GM23248 (cell line): ENCODE measurements around the gene CYP27B1. TPM values are rescaled to one million over a fixed set of nuclear protein-coding genes. Genes with fewer than 3 reads are reported as not detected.

Experiments used
- DNase-seq: peaks from one replicate; pipeline ENCODE4 v3.0.0-alpha.2; 2015
- H2AFZ ChIP-seq: fragments of 200-600 bp; sonication (generic); 2 replicates; pipeline ENCODE4 v1.6.1; 2016; ENCODE audit warnings: antibody characterized with exemption
- H3F3A ChIP-seq: fragments of 200-600 bp; sonication (generic); 2 replicates; pipeline ENCODE4 v1.6.1; 2016; ENCODE audit warnings: mild to moderate bottlenecking, antibody characterized with exemption, mixed run types; ENCODE audit not compliant: insufficient read depth
- H3K27ac ChIP-seq: fragments of 200-600 bp; sonication (generic); 2 replicates; pipeline ENCODE4 v1.5.1; 2016; ENCODE audit warnings: mild to moderate bottlenecking
- H3K27me3 ChIP-seq: fragments of 200-600 bp; sonication (generic); replicated peaks from 2 replicates; pipeline ENCODE4 v1.6.1; 2016; ENCODE audit warnings: mild to moderate bottlenecking; ENCODE audit not compliant: insufficient read depth
- H3K36me3 ChIP-seq: fragments of 200-600 bp; sonication (generic); 2 replicates; pipeline ENCODE4 v1.6.1; 2016; ENCODE audit warnings: low read depth, mild to moderate bottlenecking
- H3K4me1 ChIP-seq: fragments of 200-600 bp; sonication (generic); 2 replicates; pipeline ENCODE4 v1.6.1; 2016; ENCODE audit warnings: mild to moderate bottlenecking; ENCODE audit not compliant: insufficient read depth
- H3K4me2 ChIP-seq: fragments of 200-600 bp; sonication (generic); one replicate; pipeline ENCODE4 v1.6.1; 2016; ENCODE audit warnings: mild to moderate bottlenecking; ENCODE audit not compliant: unreplicated experiment
- H3K4me3 ChIP-seq: fragments of 200-600 bp; sonication (generic); 2 replicates; pipeline ENCODE4 v1.5.1; 2016; ENCODE audit warnings: mild to moderate bottlenecking
- H3K79me2 ChIP-seq: fragments of 200-600 bp; sonication (generic); 2 replicates; pipeline ENCODE4 v1.6.1; 2016; ENCODE audit warnings: mild to moderate bottlenecking; ENCODE audit not compliant: insufficient read depth
- H3K9ac ChIP-seq: fragments of 200-600 bp; sonication (generic); 2 replicates; pipeline ENCODE4 v1.6.1; 2016; ENCODE audit warnings: mild to moderate bottlenecking
- H3K9me2 ChIP-seq: fragments of 200-600 bp; sonication (generic); 2 replicates; pipeline ENCODE4 v1.6.1; 2016; ENCODE audit warnings: mixed run types, mild to moderate bottlenecking, moderate library complexity; ENCODE audit not compliant: insufficient read depth
- H3K9me3 ChIP-seq: fragments of 200-600 bp; sonication (generic); one replicate; pipeline ENCODE4 v1.6.1; 2017; ENCODE audit warnings: low read depth
- H4K20me1 ChIP-seq: fragments of 200-600 bp; sonication (generic); 2 replicates; pipeline ENCODE4 v1.6.0; 2016; ENCODE audit not compliant: insufficient read depth
- EZH2 ChIP-seq: fragments of 200-600 bp; sonication (generic); IDR thresholded peaks from 2 replicates; pipeline ENCODE4 v1.6.1; 2018; ENCODE audit warnings: antibody characterized with exemption, mild to moderate bottlenecking; ENCODE audit not compliant: insufficient read depth, poor library complexity, severe bottlenecking
- EZH2phosphoT487 ChIP-seq: fragments of 200-600 bp; sonication (generic); IDR thresholded peaks from 2 replicates; pipeline ENCODE4 v1.6.1; 2018; ENCODE audit warnings: antibody characterized with exemption, moderate library complexity, mild to moderate bottlenecking, low read depth; ENCODE audit not compliant: insufficient read depth
- WGBS, 2 experiments: methylation state at CpG; one replicate each; pipeline ENCODE4 v1.1.6; 2015 to 2017; ENCODE audit warnings: low lambda C conversion rate in 2 of 2, low coverage in 1 of 2; ENCODE audit errors: missing lambda C conversion rate in 2 of 2; 5-methylcytosine and 5-hydroxymethylcytosine counted together
- in situ Hi-C: fragments of 300-500 bp; cut with MboI; formaldehyde crosslinking; loops from 2 replicates; pipeline ENCODE4 v1.15.0; 2020
- polyA plus RNA-seq: library from polyadenylated mRNA; unstranded; fragments of >200 nt; fragmentation: Nextera tagmentation; extraction: Ambion mirVana; gene quantifications from 2 replicates; pipeline ENCODE4 v1.2.1, GENCODE V29; 2016
- total RNA-seq: library from RNA; depleted of rRNA; stranded (reverse); fragments of >200 nt; shearing (Covaris generic); gene quantifications from 2 replicates; pipeline ENCODE4 v1.2.3, GENCODE V29; 2014

The CYP27B1 gene
- total and polyA plus RNA-seq, 2 experiments from 2014 or later: 0.78 to 0.86 TPM

DNA sequence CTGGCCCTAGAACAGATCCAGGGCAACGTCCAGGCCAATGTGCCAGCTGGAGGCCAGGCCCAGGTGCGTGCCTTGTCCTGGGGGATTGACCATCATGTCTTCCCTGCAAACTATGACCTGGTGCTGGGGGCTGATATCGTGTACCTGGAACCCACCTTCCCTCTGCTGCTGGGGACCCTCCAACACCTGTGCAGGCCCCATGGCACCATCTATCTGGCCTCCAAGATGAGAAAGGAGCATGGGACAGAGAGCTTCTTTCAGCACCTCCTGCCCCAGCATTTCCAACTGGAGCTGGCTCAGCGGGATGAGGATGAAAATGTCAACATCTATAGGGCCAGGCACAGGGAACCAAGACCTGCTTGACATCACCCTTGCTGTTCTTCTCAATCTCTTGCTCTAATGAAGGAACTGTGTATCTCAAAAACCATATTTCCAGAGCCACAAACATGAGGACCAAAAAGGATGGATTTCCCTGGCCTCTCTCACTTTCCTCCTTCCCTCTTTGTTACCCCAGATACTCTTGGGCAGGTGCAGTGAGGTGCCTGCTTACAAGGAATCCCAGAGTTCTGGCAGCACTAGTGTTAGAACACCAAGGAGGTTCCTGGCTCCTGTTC, 13.5 kb upstream of the CYP27B1 start:
- Histone ChIP-seq H3K9ac (no peak overlapping the region), H3K9me2 (no peaks in the 10 kb centered on the region), H3K79me2 (peaks cover 26% of the 10 kb centered on the region), H2AFZ (no peak overlapping the region), H3F3A (peaks cover 17% of the 10 kb centered on the region), H3K4me3 (no peak overlapping the region), H3K36me3 (peaks cover 4% of the 10 kb centered on the region; the same call in 1 of the 2 replicates), H3K9me3 (no peaks in the 10 kb centered on the region), H4K20me1 (no peaks in the 10 kb centered on the region), H3K4me2 (no peak overlapping the region), H3K27ac (no peak overlapping the region), H3K27me3 (no peaks in the 10 kb centered on the region), H3K4me1 (peaks cover 3% of the 10 kb centered on the region; the same call in 1 of the 2 replicates)
- no peak for DNase-seq
- TF ChIP-seq EZH2 (no peak), EZH2phosphoT487 (no peak)
- in situ Hi-C loops: no loop called here
- WGBS, 2 experiments: 69 to 79% methylated on average over 3 to 4 of the region's 4 CpGs

- in situ Hi-C loops: no loop called here
- no peaks in the 10 kb centered on the region for H3K36me3 ChIP-seq
- H3K9ac ChIP-seq: no peak overlapping the region
- H3F3A ChIP-seq: peaks cover 17% of the 10 kb centered on the region
- H3K27ac ChIP-seq: no peak overlapping the region
- DNase-seq: no peak
- H3K79me2 ChIP-seq: peaks cover 20% of the 10 kb centered on the region
- H3K27me3 ChIP-seq: no peaks in the 10 kb centered on the region
- H3K9me2 ChIP-seq: no peaks in the 10 kb centered on the region
- H3K9me3 ChIP-seq: no peaks in the 10 kb centered on the region
- H2AFZ ChIP-seq: no peak overlapping the region
- H3K4me2 ChIP-seq: no peak overlapping the region
- no peaks in the 10 kb centered on the region for H4K20me1 ChIP-seq
- H3K4me3 ChIP-seq: no peak overlapping the region
- 50 to 61% methylated on average over 1 of the region's 1 CpG for WGBS, 2 experiments
- TF ChIP-seq EZH2phosphoT487 (no peak), EZH2 (no peak)
- peaks cover 3% of the 10 kb centered on the region; the same call in 1 of the 2 replicates for H3K4me1 ChIP-seq
These were observed 12.9 kb upstream of the CYP27B1 start for GRCh38 chr12:57779736-57780135.

- peaks cover 17% of the 10 kb centered on the region for H3K79me2 ChIP-seq
- no peak overlapping the region for H2AFZ ChIP-seq
- 73 to 85% methylated on average over 7 of the region's 7 CpGs for WGBS, 2 experiments
- no peaks in the 10 kb centered on the region for H4K20me1 ChIP-seq
- no peak overlapping the region for H3K27ac ChIP-seq
- TF ChIP-seq EZH2: no peak
- no peak for TF ChIP-seq EZH2phosphoT487
- H3K9me2 ChIP-seq: no peaks in the 10 kb centered on the region
- no peak for DNase-seq
- no peaks in the 10 kb centered on the region for H3K9me3 ChIP-seq
- H3K4me3 ChIP-seq: no peak overlapping the region
- peaks cover 17% of the 10 kb centered on the region for H3F3A ChIP-seq
- peaks cover 3% of the 10 kb centered on the region; the same call in 1 of the 2 replicates for H3K4me1 ChIP-seq
- no peaks in the 10 kb centered on the region for H3K36me3 ChIP-seq
- no peaks in the 10 kb centered on the region for H3K27me3 ChIP-seq
- in situ Hi-C loops: no loop called here
- no peak overlapping the region for H3K9ac ChIP-seq
- no peak overlapping the region for H3K4me2 ChIP-seq
These were observed 11.0 kb upstream of the CYP27B1 start for GRCh38 chr12:57777911-57778310.

DNA sequence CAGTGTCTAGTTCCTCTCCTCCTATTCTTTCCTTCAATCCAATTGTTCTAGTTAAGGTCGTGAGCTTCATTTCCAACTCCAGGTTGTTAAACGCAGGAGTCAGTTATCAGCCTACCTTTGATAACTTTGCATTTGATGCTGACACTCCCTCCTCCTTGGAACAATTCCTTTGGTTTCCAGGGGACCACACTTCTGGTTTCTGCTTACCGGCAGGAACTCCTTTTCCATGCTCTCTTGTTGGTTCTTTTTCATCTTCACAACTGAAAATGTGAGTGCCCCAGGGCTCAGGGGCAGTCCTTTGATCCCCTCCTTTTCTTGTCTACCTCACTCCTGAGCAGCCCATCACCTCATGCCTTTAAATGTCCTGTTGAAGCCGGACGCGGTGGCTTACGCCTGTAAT, 10.5 kb upstream of the CYP27B1 start:
- no peak for DNase-seq
- TF ChIP-seq EZH2 (no peak), EZH2phosphoT487 (no peak)

More for the DNA sequence above, 10.5 kb upstream of the CYP27B1 start:
- no peak overlapping the region for H3K4me3 ChIP-seq
- no peak overlapping the region for H3K9ac ChIP-seq
- H4K20me1 ChIP-seq: no peaks in the 10 kb centered on the region
- no peak overlapping the region for H3K4me2 ChIP-seq
- 75 to 82% methylated on average over 7 of the region's 7 CpGs for WGBS, 2 experiments
- no peak overlapping the region for H3K27ac ChIP-seq
- no peaks in the 10 kb centered on the region for H3K27me3 ChIP-seq
- H3K4me1 ChIP-seq: peaks cover 3% of the 10 kb centered on the region; the same call in 1 of the 2 replicates
- H3F3A ChIP-seq: peaks cover 17% of the 10 kb centered on the region
- in situ Hi-C loops: no loop called here
- no peaks in the 10 kb centered on the region for H3K9me2 ChIP-seq
- no peak overlapping the region for H2AFZ ChIP-seq
- peaks cover 18% of the 10 kb centered on the region for H3K79me2 ChIP-seq
- no peaks in the 10 kb centered on the region for H3K36me3 ChIP-seq
- H3K9me3 ChIP-seq: no peaks in the 10 kb centered on the region
